Left colon (tissue), 2 donors: ENCODE results near the gene INPP5A. TPM values are rescaled to one million over a fixed set of nuclear protein-coding genes. Genes with fewer than 3 reads are reported as not detected.

Source experiments
- ATAC-seq: fragments of 200-7000 bp; cut with Tn5 transposase; one replicate; pipeline ENCODE4 v1.9.1; 2020; ENCODE audit warnings: mild to moderate bottlenecking, moderate library complexity
- DNase-seq, 2 donors: peaks; one replicate each; pipeline ENCODE4 v3.0.0-alpha.2; 2020
- intact Hi-C, 2 donors: fragments of 100-400 bp; cut with DNase I in 1 of 2; cut with micrococcal nuclease in 1 of 2; formaldehyde crosslinking; loops; one replicate each; pipeline versions ENCODE4 v1.11.2 to v1.14.0; 2022; cut with DNase I, micrococcal nuclease
- total RNA-seq, 2 donors: library from RNA; stranded (reverse); fragmentation: NEBNext Ultra II Directional; extraction: Animal tissue kit (Norgen Biotek cat#: 25700); gene quantifications; one replicate each; pipeline ENCODE4 v1.2.1, GENCODE V29; 2021
- donor health status: DM: no; HTN: no; CAD: no.
- donor health status: DM: yes; HTN: yes; CAD: no.

Gene INPP5A
- total RNA-seq, 2 donors from 2014 or later: 35.6 to 42.2 TPM

GRCh38 chr10:132627666-132628531 is 90.3 kb downstream of the INPP5A start:
- ATAC-seq: peak; percentile 22
- intact Hi-C loops: no loop called here
- peak; percentile 29 to 60 for DNase-seq

GRCh38 chr10:132628966-132629900 is 91.6 kb downstream of the INPP5A start:
- ATAC-seq: no peak

DNA sequence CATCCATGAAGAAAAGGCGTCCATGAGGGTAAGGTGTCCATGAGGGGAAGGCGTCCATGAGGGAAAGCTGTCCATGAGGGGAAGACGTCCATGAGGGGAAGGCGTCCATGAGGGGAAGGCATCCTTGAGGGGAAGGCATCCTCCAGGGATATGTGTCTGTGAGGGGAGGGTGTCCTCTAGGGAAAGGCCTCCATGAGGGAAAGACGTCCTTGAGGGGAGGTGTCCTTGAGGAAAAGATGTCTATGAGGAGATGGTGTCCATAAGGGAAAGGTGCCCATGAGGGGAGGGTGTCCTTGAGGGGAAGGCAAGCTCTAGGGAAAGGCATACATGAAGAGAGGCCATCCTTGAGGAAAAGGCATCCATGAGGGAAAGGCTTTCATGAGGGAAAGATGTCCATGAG is 92.6 kb downstream of the INPP5A start:
- intact Hi-C loops: loop anchor here (10.0 kb wide), 3 partner anchors 95 to 235 kb away; partner anchors contain the start of genes INPP5A (in 1 of the 2) and PWWP2B (in 1 of the 2)
- DNase-seq (peak in 1 of 2 donors; percentile 11), ATAC-seq (no peak)

More at GRCh38 chr10:132628966-132629900, 91.6 kb downstream of the INPP5A start:
- peak in 1 of 2 donors; percentile 36 for DNase-seq
- intact Hi-C loops: no loop called here

GRCh38 chr10:132630666-132631337 is 93.2 kb downstream of the INPP5A start:
- DNase-seq (peak in 1 of 2 donors; percentile 55), ATAC-seq (no peak)
- intact Hi-C loops: loop anchor here (10.0 kb wide), 3 partner anchors 96 to 236 kb away; partner anchors contain the start of genes INPP5A (in 1 of the 2) and PWWP2B (in 1 of the 2)

GRCh38 chr10:132631338-132631735 is 93.8 kb downstream of the INPP5A start:
- DNase-seq (peak; percentile 27 to 82), ATAC-seq (no peak)
- intact Hi-C loops: loop anchor here (10.0 kb wide), 3 partner anchors 97 to 237 kb away; partner anchors contain the start of genes INPP5A (in 1 of the 2) and PWWP2B (in 1 of the 2)

DNA sequence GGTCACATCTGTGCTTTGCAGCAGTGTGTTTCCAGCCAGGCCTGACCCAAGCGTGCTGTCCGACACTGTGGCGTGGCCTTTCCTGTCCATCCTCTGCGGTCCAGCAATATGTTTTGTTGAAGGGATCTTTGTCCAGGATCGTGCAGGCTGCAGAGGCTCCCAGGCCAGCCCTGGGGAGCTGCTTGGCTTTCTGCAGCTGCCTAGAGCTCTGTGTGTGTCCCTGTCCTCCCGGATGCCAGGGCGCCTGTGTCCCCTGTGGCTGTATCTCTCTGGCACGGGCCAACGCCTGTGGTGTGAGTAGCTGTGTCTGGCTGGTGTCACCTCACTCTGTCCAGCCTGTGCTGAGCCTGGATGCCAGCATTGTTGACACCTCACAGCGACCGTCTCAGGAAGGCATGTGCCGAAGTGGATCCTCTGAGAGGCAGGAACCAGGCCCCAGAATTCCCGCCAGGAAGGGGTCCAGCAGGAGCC is 94.5 kb downstream of the INPP5A start:
- DNase-seq (peak; percentile 9 to 23), ATAC-seq (no peak)
- intact Hi-C loops: loop anchor here (10.0 kb wide), 3 partner anchors 97 to 237 kb away; partner anchors contain the start of genes INPP5A (in 1 of the 2) and PWWP2B (in 1 of the 2)

DNA sequence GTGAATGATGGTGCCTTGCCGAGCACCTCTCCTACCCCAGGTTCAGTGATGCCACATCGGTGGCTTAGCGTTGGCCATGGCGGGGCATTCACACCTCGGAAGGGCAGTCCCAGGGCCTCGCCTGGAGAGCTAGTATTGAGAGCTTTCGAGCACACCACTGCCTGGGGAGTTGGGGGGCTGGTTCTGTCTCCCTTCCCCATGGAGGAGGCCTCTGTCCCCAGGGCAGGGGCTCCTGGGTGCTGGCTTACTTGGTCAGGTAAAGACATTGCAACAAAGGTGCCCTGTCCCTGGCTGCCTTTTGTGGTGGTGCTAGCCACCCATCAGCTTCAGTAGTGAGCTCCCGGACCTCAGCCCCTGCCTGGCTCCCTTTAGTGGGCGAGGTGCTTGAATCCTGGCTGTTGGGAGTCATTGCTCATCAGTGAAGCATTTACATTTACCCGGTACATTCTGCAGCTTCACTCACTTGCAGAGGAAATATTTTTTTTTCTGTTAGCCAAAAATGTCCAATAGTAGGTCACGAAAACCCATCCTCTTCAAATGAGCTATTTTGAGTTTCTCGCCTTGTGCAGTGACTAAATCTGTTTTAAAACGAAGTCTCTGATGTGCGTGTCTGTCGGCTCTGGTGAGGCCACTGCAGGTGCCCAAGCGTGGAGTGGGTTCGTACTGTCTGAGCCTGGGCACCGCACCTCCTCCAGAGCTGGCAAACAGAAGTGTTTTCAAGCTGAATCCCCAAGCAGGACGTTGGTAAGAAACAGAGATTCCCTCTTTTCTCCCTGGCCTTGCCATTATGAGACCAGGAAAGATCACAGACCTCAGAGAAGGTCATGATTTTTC is 95.5 kb downstream of the INPP5A start:
- intact Hi-C loops: loop anchor here (10.0 kb wide), 3 partner anchors 98 to 238 kb away; partner anchors contain the start of genes INPP5A (in 1 of the 2) and PWWP2B (in 1 of the 2)
- DNase-seq (peak in 1 of 2 donors; percentile 24), ATAC-seq (no peak)

DNA sequence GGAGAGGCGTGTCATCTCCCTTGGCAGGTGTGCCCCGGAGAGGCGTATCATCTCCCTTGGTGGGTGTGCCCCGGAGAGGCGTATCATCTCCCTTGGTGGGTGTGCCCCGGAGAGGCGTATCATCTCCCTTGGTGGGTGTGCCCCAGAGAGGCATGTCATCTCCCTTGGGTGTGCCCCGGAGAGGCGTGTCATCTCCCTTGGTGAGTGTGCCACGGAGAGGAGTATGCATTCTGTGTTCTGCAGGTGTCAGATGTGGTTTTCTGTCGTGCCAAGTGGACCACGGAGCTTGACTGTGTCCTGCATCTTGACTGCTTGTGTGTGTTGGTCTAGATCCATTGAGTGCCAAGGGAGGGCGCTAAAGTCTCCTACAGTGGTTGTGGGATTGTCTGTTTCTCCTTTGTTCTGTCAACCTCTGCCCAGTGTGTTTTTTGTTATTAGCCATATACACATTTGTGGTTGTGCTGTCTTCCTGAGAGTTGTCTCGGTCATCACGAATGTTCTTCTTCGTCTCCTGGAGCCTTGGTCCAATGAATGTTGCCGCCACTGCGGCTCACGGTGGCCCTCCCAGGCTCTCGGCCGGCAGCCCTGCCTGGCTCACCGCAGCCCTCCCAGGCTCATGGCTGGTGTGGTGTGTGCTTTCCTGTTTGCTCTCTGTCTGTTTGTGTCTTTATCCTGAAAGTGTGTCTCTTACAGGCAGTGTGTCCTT is 96.8 kb downstream of the INPP5A start:
- ATAC-seq (peak; percentile 89), DNase-seq (peak; percentile 62 to 68)
- intact Hi-C loops: loop anchor here (10.0 kb wide), 3 partner anchors 100 to 240 kb away; partner anchors contain the start of genes INPP5A (in 1 of the 2) and PWWP2B (in 1 of the 2)

DNA sequence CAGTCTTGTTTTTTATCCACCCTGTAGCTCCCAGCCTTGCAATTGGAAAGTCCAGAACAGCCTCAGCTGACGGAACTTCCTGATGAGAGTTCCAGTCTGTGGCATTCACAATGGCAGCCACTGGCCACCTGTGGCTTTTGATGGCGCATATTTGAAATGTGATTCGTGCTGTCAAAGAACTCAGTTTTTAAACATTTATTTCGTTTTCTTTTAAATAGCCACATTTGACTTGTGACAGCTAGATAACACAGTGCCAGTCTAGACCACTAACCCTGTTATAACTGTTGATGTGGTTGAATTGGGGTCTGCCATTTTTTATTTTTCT is 97.3 kb downstream of the INPP5A start:
- ATAC-seq (no peak), DNase-seq (peak in 1 of 2 donors; percentile 8)
- intact Hi-C loops: loop anchor here (10.0 kb wide), 3 partner anchors 100 to 240 kb away; partner anchors contain the start of genes INPP5A (in 1 of the 2) and PWWP2B (in 1 of the 2)

GRCh38 chr10:132636358-132636757 is 98.8 kb downstream of the INPP5A start:
- DNase-seq (no peak), ATAC-seq (no peak)
- intact Hi-C loops: loop anchor here (10.0 kb wide), 3 partner anchors 102 to 242 kb away; partner anchors contain the start of genes INPP5A (in 1 of the 2) and PWWP2B (in 1 of the 2)

DNA sequence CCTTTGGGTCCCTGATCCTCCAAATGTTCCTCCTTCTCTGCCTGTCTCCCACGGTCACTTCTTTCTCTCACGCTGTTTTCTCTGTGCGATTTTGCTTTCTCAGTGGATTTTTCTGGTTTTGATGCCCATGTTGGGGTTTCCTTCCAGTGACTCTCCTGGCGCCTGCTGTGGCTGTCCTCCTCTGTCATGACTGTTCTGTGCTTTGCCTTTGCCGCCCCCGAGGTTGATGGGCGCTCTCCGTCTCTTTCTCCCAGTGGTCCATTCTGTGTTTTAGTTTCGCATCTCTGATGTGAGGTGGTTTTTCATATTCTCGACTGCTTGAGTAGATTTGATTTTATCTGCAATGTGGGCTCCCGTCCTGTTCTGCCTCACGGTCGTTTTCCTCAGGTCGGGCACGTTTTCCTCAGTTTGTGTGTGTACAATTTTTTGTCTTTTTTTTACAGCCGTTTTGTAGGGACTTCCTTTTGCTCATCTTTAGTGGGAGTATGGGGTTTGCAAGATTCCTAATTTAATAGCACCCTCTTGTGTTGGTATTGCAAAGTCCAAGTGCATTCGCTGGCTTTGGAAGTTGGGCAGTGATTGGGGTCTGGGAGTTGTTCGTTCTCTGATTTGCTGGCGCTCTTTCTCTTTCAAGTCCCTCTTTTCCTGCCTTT is 100.0 kb downstream of the INPP5A start:
- DNase-seq: peak in 1 of 2 donors; percentile 14
- intact Hi-C loops: loop anchor here (2.0 to 10.0 kb wide), 4 partner anchors 103 to 243 kb away; partner anchors contain the start of genes INPP5A (in 1 of the 2) and PWWP2B (in 1 of the 2)
- peak; percentile 48 for ATAC-seq

GRCh38 chr10:132638130-132638515 is 100.5 kb downstream of the INPP5A start:
- DNase-seq (peak in 1 of 2 donors; percentile 20), ATAC-seq (peak; percentile 6)
- intact Hi-C loops: loop anchor here (2.0 to 10.0 kb wide), 4 partner anchors 103 to 243 kb away; partner anchors contain the start of genes INPP5A (in 1 of the 2) and PWWP2B (in 1 of the 2)

- intact Hi-C loops: loop anchor here (2.0 to 10.0 kb wide), 4 partner anchors 105 to 245 kb away; partner anchors contain the start of genes INPP5A (in 1 of the 2) and PWWP2B (in 1 of the 2)
- ATAC-seq: no peak
Measured at GRCh38 chr10:132639470-132639869, 101.9 kb downstream of the INPP5A start.

GRCh38 chr10:132640326-132641125 is 102.9 kb downstream of the INPP5A start:
- intact Hi-C loops: no loop called here
- peak in 1 of 2 donors; percentile 16 for DNase-seq
- ATAC-seq: no peak

More at GRCh38 chr10:132639470-132639869, 101.9 kb downstream of the INPP5A start:
- peak in 1 of 2 donors; percentile 10 for DNase-seq

DNA sequence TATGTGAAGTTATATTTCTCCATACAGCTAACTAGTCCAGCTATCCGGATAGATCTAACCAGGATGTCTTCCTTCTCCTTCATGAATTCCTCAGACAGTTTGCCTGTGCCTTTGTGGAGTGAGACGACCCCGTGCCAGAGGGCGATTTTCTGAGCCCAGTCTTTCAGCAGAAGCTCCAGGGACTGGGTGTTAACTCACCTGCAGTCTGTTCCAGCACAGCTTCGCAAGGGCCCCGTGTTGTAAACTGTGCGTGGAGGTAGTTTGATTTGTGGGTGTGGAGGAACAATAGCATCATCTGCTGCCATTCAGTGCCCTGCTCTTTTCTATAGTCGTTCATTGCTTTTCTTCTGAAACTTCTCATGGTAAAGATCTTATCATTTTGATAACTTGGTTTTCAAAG is 103.8 kb downstream of the INPP5A start:
- peak in 1 of 2 donors; percentile 24 for DNase-seq
- intact Hi-C loops: no loop called here
- peak; percentile 85 for ATAC-seq
